ENCODE measurements around the gene PRXL2C. TPM values are rescaled to one million over a fixed set of nuclear protein-coding genes. Genes with fewer than 3 reads are reported as not detected.
A peak's percentile ranks its signal among the peaks of the same experiment; 100 is the strongest.

Gene PRXL2C
- polyA plus RNA-seq, 4 donors: 3.1 to 7.6 (median 5.6) TPM

DNA sequence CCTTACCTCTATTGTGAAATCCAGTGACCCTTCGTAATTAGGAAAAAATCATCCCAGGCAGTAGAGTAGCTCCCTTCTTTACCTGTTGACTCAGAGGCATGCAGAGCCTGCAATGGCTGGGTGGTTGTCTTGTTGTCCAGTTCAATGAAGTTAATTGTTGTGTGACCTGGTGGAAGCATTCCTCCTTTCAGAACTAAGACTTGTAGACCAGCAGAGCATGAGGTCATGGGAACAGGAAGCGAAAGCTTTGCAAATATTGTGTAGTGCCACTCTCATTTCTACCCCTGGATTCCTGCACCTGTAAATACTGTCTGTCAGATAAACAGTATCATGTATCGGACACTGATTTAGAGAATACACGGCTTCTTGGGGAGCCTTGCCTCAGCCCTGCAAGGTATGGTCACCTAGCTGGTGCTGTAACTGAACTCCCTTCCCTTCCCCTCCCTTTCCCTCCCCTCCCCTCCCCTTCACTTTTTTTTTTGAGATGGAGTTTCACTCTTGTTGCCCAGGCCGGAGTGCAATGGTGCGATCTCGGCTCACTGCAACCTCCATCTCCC, 5.7 kb upstream of the PRXL2C start:
- no peak for FAIRE-seq
- 92 to 94% (median 93%) methylated on average over 7 of the region's 7 CpGs for WGBS, 3 donors

DNA sequence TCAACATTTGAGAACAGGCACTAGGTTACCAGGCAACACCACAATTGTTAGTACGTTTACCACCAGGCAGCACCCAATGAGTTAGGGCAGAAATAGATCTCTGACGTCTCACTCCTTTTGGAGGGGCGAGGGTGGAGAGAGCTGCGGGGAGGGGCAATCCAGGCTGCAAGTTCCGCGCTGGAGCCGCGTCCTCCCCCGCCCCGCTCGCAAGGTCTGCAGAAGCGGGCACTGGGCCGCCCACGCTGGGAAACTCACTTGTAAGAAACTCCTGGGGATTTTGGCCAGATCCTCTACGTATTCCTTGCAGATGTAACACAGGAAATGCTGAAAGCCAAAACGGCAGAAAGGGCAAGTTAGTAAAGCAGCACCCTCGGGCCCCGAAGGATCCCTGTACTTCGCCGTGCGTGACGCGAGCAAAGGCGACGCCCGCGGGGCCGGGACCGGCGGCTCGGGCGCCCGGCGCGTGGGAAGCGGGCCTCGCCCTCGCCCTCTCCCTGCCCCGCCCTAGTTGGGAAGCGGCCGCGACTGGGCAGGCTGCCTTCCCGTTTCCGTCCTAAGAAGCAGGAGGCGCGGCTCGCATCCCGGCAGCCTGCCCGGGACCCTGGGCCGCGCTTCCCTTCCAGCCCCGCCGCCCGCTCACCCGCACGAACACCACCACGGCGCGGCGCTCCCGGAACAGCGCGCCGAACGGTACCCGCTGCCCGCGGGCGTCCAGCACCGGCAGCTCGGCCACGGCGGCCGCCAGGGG, 493 bp downstream of the PRXL2C start:
- no peaks in the 10 kb centered on the region for H3K27me3 ChIP-seq (ENCODE audit: control insufficient read depth in 3 of 3, insufficient read depth in 3 of 3, low read length in 3 of 3)

More for the DNA sequence above, 5.7 kb upstream of the PRXL2C start:
- Histone ChIP-seq H3K4me3 (ENCODE audit: low read depth in 1 of 3, low read length in 3 of 3) (no peak overlapping the region), H3K27ac (ENCODE audit: low read depth in 1 of 3, low read length in 2 of 3) (no peak overlapping the region), H3K36me3 (ENCODE audit: control insufficient read depth in 3 of 3, insufficient read depth in 2 of 3, low read depth in 1 of 3, low read length in 3 of 3) (no peaks in the 10 kb centered on the region), H3K27me3 (ENCODE audit: control insufficient read depth in 3 of 3, insufficient read depth in 3 of 3, low read length in 3 of 3) (no peaks in the 10 kb centered on the region), H3K4me1 (ENCODE audit: control insufficient read depth in 3 of 3, insufficient read depth in 2 of 3, low read depth in 1 of 3, low read length in 2 of 3) (peaks cover 0 to 5% (median 0%) of the 10 kb centered on the region in 3 donors), H3K9me3 (ENCODE audit: control insufficient read depth in 2 of 2, insufficient read depth in 1 of 2, low read depth in 1 of 2, low read length in 1 of 2) (no peaks in the 10 kb centered on the region)
- DNase-seq: no peak

DNA sequence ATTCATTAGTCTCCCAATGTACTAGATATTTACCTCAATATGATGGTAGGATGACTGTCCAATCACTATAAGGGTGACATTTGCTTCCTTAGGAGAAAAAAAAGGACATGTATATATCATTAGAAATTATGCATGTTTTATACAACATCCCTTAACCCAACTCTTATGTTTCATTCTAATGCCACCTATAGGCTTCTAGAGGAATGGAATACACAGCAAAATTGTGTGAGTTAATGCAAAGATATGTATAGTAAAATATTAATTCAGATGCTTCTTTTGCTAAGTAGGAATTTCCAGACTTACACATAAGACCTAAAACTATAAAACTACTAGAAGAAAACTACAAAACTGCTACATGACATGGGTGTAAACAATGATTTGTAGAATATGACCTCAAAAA, 3.5 kb downstream of the PRXL2C start:
- Histone ChIP-seq H3K27ac (ENCODE audit: low read depth in 1 of 3, low read length in 2 of 3) (no peak overlapping the region), H3K4me1 (ENCODE audit: control insufficient read depth in 3 of 3, insufficient read depth in 2 of 3, low read depth in 1 of 3, low read length in 2 of 3) (peaks cover 0 to 4% (median 0%) of the 10 kb centered on the region in 3 donors), H3K27me3 (ENCODE audit: control insufficient read depth in 3 of 3, insufficient read depth in 3 of 3, low read length in 3 of 3) (no peaks in the 10 kb centered on the region), H3K36me3 (ENCODE audit: control insufficient read depth in 3 of 3, insufficient read depth in 2 of 3, low read depth in 1 of 3, low read length in 3 of 3) (peaks cover 0 to 5% (median 3%) of the 10 kb centered on the region in 3 donors), H3K9me3 (ENCODE audit: control insufficient read depth in 2 of 2, insufficient read depth in 1 of 2, low read depth in 1 of 2, low read length in 1 of 2) (no peaks in the 10 kb centered on the region), H3K4me3 (ENCODE audit: low read depth in 1 of 3, low read length in 3 of 3) (no peak overlapping the region)
- FAIRE-seq (peak; percentile 5), DNase-seq (peak in 1 of 2 donors; percentile 33)

More for the DNA sequence above, 493 bp downstream of the PRXL2C start:
- peaks cover 0 to 5% (median 4%) of the 10 kb centered on the region in 3 donors for H3K4me1 ChIP-seq (ENCODE audit: control insufficient read depth in 3 of 3, insufficient read depth in 2 of 3, low read depth in 1 of 3, low read length in 2 of 3)
- no peaks in the 10 kb centered on the region for H3K9me3 ChIP-seq (ENCODE audit: control insufficient read depth in 2 of 2, insufficient read depth in 1 of 2, low read depth in 1 of 2, low read length in 1 of 2)
- peaks cover 0 to under 1% (median 0%) of the 10 kb centered on the region in 3 donors for H3K36me3 ChIP-seq (ENCODE audit: control insufficient read depth in 3 of 3, insufficient read depth in 2 of 3, low read depth in 1 of 3, low read length in 3 of 3)
- H3K4me3 ChIP-seq (ENCODE audit: low read depth in 1 of 3, low read length in 3 of 3): peak overlapping the region; percentile 37 to 74 (median 65)
- DNase-seq (peak; percentile 75 to 89), FAIRE-seq (no peak)
- whole genome bisulfite sequencing, 3 donors: 0% methylated on average over 48 to 74 of the region's 74 CpGs
- H3K27ac ChIP-seq (ENCODE audit: low read depth in 1 of 3, low read length in 2 of 3): peak overlapping the region; percentile 69 to 98 (median 96)

DNA sequence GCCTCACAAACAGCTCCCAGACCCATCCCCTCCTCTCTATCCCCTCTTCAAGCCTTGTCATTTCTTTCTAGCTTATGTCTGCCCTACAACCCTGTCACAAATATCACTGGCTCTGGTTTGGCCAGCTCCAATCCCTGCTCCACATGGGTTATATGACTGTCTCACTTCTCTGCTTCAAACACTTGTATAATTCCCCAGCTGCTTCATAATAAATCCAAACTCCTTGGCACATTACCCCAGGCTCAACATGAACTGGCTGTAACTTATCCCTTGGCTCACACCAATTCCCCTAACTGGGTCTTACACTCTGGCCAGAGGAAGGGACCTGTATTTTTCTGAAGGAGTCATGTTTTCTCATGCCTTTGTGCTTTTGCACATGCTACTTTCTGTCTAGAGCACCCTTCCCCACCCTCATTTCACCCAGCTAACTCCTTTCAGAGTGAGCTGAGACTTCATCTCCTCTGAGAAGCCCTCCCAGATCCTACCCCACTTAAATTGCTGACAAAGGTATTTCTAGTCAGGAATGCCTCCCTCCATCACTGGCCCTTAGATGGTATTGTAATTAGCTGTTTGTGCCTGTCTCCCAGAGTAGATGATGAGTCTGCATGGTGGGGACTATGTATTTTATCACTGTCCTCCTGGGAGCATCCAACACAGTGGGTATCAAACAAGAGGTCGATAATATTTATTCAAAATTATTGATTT, 5.3 kb downstream of the PRXL2C start:
- H3K36me3 ChIP-seq (ENCODE audit: control insufficient read depth in 3 of 3, insufficient read depth in 2 of 3, low read depth in 1 of 3, low read length in 3 of 3): peaks cover 1 to 9% (median 3%) of the 10 kb centered on the region in 3 donors

DNA sequence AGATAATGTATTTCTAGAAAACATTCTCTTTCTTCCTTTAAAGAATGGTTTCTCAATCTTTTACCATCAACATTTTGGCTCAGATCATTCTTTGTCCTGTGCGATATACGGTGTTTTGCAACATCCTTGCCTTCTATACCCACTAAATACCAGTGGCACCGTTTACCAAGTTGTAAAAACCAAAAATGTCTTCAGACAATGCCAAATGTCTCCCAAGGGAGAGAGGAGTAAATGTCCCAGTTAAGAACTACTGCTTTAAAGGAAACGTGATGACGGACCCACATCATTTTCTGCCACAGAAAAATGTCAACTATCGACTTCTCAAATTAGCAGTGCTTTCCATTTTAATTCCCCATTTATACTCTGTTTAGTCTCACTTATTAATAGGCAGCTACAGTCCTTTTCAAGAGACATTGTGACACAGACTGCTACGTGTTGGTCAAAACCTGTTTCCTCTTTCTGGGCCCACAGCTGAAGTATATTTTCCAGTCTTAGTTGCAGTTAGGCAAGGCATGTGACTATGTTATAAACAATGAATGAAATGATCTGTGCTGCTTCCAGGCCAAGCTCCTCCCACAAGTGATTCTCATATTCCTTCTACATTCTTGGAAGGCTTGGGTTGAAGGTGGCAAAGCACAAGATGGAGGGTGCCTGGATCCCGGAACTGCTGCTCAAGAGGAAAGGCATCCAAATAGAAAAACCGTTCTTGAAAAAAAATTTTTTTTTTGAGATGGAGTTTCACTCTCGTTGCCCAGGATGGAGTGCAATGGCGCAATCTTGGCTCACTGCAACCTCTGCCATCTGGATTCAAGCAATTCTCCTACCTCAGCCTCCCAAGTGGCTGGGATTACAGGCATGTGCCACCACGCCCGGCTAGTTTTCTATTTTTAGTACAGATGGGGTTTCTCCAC, 8.8 kb downstream of the PRXL2C start:
- no peaks in the 10 kb centered on the region for H3K4me1 ChIP-seq (ENCODE audit: control insufficient read depth in 3 of 3, insufficient read depth in 2 of 3, low read depth in 1 of 3, low read length in 2 of 3)
- H3K36me3 ChIP-seq (ENCODE audit: control insufficient read depth in 3 of 3, insufficient read depth in 2 of 3, low read depth in 1 of 3, low read length in 3 of 3): peaks cover 1 to 11% (median 7%) of the 10 kb centered on the region in 3 donors
- H3K27me3 ChIP-seq (ENCODE audit: control insufficient read depth in 3 of 3, insufficient read depth in 3 of 3, low read length in 3 of 3): no peaks in the 10 kb centered on the region
- WGBS, 3 donors: 75 to 91% (median 80%) methylated on average over 13 of the region's 13 CpGs
- peak overlapping the region in 1 of 3 donors; percentile 56 for H3K27ac ChIP-seq (ENCODE audit: low read depth in 1 of 3, low read length in 2 of 3)
- FAIRE-seq (no peak), DNase-seq (no peak)
- no peak overlapping the region for H3K4me3 ChIP-seq (ENCODE audit: low read depth in 1 of 3, low read length in 3 of 3)
- no peaks in the 10 kb centered on the region for H3K9me3 ChIP-seq (ENCODE audit: control insufficient read depth in 2 of 2, insufficient read depth in 1 of 2, low read depth in 1 of 2, low read length in 1 of 2)

More for the DNA sequence above, 5.3 kb downstream of the PRXL2C start:
- FAIRE-seq (no peak), DNase-seq (no peak)
- no peaks in the 10 kb centered on the region for H3K4me1 ChIP-seq (ENCODE audit: control insufficient read depth in 3 of 3, insufficient read depth in 2 of 3, low read depth in 1 of 3, low read length in 2 of 3)
- H3K4me3 ChIP-seq (ENCODE audit: low read depth in 1 of 3, low read length in 3 of 3): no peak overlapping the region
- WGBS, 3 donors: 25 to 72% (median 36%) methylated on average over 1 of the region's 1 CpG
- no peaks in the 10 kb centered on the region for H3K9me3 ChIP-seq (ENCODE audit: control insufficient read depth in 2 of 2, insufficient read depth in 1 of 2, low read depth in 1 of 2, low read length in 1 of 2)
- H3K27ac ChIP-seq (ENCODE audit: low read depth in 1 of 3, low read length in 2 of 3): no peak overlapping the region
- no peaks in the 10 kb centered on the region for H3K27me3 ChIP-seq (ENCODE audit: control insufficient read depth in 3 of 3, insufficient read depth in 3 of 3, low read length in 3 of 3)

DNA sequence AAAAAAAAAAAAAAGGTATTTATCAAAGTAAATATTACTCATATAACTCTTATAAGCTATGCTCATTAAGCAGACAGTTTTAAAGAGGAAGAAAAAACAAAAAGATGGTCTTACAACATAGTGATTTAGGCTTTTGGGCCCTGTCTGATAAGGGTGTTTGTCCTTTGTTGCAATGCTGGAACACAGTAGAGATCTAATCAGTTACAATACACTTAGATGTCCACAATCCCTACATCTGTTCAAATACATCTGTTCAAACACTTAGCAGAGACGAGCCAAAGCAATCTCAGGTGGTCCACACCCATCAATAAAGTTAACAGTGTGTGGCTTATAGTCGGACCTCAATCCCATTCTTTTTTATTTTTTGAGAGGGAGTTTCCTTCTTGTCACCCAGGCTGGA, 11.0 kb downstream of the PRXL2C start:
- no peak for DNase-seq
- FAIRE-seq: no peak
- H3K27ac ChIP-seq (ENCODE audit: low read depth in 1 of 3, low read length in 2 of 3): no peak overlapping the region
- no peak overlapping the region for H3K4me3 ChIP-seq (ENCODE audit: low read depth in 1 of 3, low read length in 3 of 3)
- H3K9me3 ChIP-seq (ENCODE audit: control insufficient read depth in 2 of 2, insufficient read depth in 1 of 2, low read depth in 1 of 2, low read length in 1 of 2): no peaks in the 10 kb centered on the region
- no peaks in the 10 kb centered on the region for H3K27me3 ChIP-seq (ENCODE audit: control insufficient read depth in 3 of 3, insufficient read depth in 3 of 3, low read length in 3 of 3)
- 12 to 59% (median 45%) methylated on average over 2 of the region's 2 CpGs for WGBS, 3 donors
- H3K4me1 ChIP-seq (ENCODE audit: control insufficient read depth in 3 of 3, insufficient read depth in 2 of 3, low read depth in 1 of 3, low read length in 2 of 3): no peaks in the 10 kb centered on the region
- H3K36me3 ChIP-seq (ENCODE audit: control insufficient read depth in 3 of 3, insufficient read depth in 2 of 3, low read depth in 1 of 3, low read length in 3 of 3): peaks cover 1 to 11% (median 4%) of the 10 kb centered on the region in 3 donors

DNA sequence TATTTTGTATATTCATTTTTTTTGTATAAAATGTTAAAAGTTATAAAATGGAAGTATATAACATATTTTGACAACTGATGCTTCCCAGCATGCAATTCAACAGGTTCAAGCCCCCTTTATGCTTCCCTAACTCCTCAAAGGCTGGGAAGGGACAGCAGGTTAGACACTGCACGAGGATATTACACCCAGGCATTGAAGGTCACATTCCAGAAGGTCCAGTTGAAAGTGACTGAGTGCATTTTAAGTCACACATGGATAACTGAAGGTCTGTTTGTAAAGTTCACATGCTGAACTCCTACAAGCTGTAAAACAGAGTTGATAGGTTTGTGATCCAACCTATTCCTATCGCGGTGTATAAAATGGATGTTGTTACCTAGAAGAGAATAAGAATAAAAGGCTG, 13.6 kb downstream of the PRXL2C start:
- WGBS, 3 donors: 82 to 89% (median 87%) methylated on average over 3 of the region's 3 CpGs
- H3K36me3 ChIP-seq (ENCODE audit: control insufficient read depth in 3 of 3, insufficient read depth in 2 of 3, low read depth in 1 of 3, low read length in 3 of 3): peaks cover under 1 to 6% (median 4%) of the 10 kb centered on the region in 3 donors
- no peak for FAIRE-seq

More for the DNA sequence above, 13.6 kb downstream of the PRXL2C start:
- no peaks in the 10 kb centered on the region for H3K4me1 ChIP-seq (ENCODE audit: control insufficient read depth in 3 of 3, insufficient read depth in 2 of 3, low read depth in 1 of 3, low read length in 2 of 3)
- no peak for DNase-seq
- H3K9me3 ChIP-seq (ENCODE audit: control insufficient read depth in 2 of 2, insufficient read depth in 1 of 2, low read depth in 1 of 2, low read length in 1 of 2): no peaks in the 10 kb centered on the region
- no peak overlapping the region for H3K27ac ChIP-seq (ENCODE audit: low read depth in 1 of 3, low read length in 2 of 3)
- no peaks in the 10 kb centered on the region for H3K27me3 ChIP-seq (ENCODE audit: control insufficient read depth in 3 of 3, insufficient read depth in 3 of 3, low read length in 3 of 3)
- no peak overlapping the region for H3K4me3 ChIP-seq (ENCODE audit: low read depth in 1 of 3, low read length in 3 of 3)
